HG03045 (cell line): ENCODE measurements around the gene ERVK3-1.
"Not testable (repeated sequence)": the region's sequence is repeated elsewhere in the genome, so short reads cannot be mapped to it uniquely, and the experiment has no call there.

ENCODE experiments used
- ATAC-seq: cut with Tn5 transposase; IDR thresholded peaks from one replicate; pipeline ENCODE4 v1.9.1; 2021; ENCODE audit warnings: mild to moderate bottlenecking, moderate library complexity; ENCODE audit not compliant: unreplicated experiment

Gene ERVK3-1

DNA sequence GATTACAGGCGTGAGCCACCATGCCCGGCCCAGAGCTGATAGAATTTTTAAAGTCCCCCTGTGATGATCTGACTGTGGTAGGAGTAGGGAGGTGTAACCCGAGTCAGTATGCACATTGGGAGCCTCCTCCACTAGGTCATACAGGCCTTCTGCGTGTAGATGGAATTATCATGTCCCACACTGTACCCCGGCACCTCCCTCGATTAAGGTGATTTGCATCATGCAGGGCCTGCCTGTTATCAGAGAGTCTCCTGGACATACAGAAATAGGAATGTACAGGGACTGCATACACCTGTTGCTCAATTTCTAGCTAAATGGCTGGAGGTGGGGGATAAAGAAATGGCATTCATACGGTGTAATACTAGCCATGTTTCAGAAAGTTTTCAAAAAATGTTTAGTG, 922 bp upstream of the ERVK3-1 start:
- no peak for ATAC-seq

DNA sequence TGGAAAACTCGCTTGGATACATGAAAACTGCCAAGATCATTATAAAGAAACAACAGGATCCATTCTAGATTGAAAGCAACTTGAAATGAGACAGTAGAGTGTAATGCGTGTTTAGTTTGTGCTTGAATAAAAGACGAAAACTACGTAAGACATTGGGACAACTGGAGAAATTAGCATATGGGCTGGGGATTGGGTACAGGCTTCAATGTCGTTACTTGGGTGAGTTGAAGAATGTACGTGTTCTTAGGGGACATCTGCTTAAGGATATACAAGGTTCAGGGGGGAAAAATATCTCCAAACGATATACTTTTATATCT, 471 bp upstream of the ERVK3-1 start:
- peak; percentile 4 for ATAC-seq

DNA sequence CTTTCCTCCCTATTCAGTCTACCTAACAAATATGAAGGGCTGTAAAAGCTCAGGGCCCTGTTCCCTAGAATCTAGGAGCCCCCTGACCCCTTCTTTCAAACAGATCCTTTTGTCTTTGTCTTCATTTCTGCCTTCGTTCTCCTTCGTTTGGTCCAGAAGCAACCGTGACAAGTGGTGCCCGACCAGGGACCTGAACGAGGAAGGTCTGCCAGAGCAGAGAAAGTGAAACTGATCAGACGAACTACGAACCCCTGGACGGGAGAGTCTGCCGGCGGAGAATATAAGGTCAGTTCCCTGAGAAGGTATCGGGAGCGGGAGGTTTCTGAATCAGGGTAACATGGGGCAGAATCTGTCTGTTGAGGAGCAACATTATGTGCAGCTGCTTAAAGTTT, 751 bp downstream of the ERVK3-1 start:
- no peak for ATAC-seq

- ATAC-seq, result no peak
Measured at GRCh38 chr19:58307736-58308135, 2.6 kb downstream of the ERVK3-1 start.

GRCh38 chr19:58310685-58311084, 5.5 kb downstream of the ERVK3-1 start:
- not testable (repeated sequence) for ATAC-seq

GRCh38 chr19:58311345-58311865, 6.2 kb downstream of the ERVK3-1 start:
- ATAC-seq, result no peak

DNA sequence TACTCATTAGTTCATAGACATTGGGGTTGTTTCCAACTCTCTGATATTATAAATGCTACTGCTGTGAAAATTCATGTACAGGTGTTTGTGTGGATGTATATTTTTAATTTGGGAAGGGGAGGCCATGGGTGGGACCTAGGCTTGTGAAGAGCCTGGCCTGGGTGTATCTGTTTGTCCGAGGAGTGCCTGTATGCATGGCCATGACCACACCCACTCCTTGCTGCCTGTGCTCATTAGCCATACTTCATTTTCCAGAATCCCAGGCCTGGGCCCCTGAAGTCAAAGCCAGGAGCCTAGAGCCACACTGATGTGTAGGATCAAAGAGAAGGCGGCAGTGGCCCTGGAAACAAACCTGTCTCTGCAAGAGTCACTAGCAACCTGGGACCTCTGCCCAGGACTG, 10.4 kb downstream of the ERVK3-1 start:
- ATAC-seq, result no peak

DNA sequence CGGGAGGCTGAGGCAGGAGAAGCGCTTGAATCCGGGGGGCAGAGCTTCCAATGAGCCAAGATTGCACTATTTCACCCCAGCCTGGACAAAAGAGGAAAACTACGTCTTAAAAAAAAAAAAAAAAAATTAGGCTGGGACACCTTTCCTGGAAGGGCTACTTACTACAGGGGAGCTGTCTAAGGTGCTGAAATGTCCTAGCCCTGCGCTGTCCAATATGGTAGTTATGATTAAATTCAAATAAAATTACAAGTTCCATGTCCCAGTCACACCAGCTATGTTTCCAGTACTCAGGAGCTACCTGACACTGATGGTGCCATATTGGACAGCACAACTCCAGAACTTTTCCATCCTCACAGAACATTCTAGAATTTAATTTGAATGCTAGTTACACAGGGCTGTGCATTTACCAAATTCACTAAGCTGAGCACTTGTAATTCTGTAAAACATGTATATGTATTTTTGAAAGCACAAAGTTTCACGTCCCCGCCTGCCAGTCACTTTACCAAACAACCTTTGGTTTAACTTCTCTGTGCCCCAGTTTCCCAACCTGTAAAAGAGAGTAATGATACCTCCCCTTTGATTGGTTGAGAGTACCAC, 12.4 kb downstream of the ERVK3-1 start:
- no peak for ATAC-seq

GRCh38 chr19:58318297-58318696, 13.1 kb downstream of the ERVK3-1 start:
- ATAC-seq, result no peak

DNA sequence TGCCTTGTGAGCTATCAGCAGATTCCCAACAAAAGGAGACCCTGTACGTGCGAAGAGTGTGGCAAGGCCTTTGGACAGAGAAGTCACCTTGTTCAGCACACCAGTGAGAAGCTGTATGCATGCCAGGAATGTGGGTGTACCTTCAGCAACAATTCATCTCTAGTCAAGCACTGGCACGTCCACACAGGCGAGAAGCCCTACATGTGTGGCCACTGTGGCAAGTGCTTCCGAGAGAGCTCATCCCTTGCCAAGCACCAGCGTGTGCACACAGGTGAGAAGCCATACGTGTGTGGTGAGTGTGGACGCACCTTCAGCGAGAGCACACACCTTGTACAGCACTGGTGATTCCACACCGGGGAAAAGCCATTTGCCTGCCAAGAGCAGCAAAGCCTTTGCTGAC, 14.1 kb downstream of the ERVK3-1 start:
- no peak for ATAC-seq

DNA sequence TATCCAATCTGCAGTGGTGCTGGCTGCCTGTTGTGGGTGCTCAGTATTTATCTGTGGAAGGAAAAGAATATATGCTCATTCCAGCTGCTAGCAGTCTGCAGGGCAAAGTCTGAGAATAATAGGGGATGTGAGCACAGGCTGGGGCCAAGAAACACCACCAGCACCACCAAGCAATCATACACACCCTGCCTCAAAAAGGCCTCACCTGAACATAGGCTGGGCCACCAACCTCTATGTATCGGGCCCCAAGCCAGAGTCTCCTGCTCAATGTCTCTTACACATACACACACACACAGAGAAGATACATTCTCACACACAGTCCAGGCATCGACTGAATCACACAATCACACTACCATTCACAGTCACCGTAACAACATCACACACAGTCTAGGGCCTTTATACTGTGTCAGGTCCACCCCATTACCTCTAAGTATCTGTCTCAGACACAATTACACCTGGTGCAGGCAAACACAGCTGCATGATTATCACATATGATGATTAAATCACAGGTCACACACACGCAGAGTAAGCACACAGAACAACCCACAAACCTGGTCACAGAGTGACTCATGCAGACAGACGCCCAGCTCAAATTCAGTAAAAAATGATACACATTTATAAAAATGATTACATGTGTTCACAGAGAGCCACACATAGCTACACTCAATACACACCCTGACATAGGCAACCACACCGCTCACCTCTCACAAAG, 20.3 kb downstream of the ERVK3-1 start:
- ATAC-seq, result no peak

DNA sequence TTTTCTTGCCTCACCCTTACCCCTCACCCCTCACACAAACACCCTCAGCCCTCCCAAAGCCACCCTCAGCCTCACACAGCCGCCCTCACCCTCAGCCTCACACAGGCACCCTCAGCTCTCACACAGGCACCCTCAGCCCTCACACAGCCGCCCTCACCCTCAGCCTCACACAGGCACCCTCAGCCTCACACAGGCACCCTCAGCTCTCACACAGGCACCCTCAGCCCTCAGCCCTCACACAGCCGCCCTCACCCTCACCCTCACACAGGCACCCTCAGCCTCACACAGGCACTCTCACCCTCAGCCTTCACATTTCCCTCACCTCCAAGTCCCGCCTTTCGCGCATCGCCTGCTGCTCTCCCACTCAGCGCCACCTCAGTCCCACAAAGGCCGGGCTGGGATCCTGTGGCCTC, 21.3 kb downstream of the ERVK3-1 start:
- ATAC-seq, result no peak

DNA sequence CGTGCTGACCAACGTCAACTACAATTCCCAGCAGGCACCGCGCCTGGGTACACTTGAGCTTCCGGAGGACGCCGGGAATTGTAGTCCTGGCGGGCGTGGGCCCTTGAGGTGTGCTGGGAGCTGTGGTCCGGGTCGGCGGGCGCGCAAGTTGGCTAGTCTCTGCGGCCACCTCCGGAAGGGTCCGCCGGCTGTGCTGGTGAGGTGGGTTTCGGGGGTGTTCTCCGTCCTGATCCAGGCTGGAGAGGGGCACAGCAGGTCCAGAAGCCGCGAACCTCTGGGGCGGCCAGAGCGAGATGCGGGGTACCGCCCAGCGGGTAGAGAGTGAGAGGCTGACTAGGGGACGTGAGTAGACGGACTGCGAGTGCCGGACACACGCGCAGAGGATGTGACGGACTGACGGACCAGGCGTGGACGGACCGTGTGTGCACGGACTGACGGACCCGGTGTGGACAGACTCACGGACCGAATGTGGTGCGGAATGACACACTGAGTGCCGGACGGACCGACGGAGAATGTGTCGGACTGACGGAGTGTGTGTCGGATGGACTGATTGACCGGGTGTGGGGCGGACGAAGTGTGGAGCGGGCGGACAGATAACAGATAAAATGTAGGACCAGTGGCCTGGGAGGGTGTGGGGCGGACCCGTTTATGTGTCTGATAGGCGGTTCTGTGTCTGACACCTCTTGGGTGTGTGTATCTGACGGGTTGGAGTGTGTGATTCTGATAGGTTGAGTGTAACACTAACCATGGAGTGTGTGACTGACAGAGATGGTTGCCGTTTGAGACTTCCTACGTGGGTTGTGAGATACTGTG, 21.9 kb downstream of the ERVK3-1 start, which contains the start of gene ZSCAN22:
Gene ZSCAN22 (plus strand): TSS at position 81 of the 813 bp plus-strand sequence. CDS start 7,809 bp downstream, outside the sequence.
- ATAC-seq, result peak; percentile 89

- no peak for ATAC-seq
Measured at GRCh38 chr19:58328999-58329398, 23.8 kb downstream of the ERVK3-1 start.

DNA sequence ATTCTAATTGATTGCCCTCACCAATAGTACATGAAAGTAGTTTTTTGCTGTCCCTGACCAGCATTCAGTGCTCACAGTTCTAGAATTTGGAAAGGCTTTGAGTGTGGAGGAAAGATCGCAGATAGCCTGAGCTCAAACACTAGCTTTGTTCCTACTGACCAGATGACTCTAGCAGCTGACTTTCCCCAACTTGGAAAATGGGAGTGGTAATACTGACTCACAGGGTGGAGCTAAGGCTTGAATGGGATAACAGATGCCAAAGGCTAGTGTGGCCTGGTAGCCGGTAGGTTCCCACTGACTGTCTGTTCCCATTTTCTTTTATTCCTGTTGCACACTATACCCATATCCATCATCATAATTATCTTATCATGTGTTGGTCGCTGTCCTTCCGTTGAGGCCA, 25.3 kb downstream of the ERVK3-1 start:
- no peak for ATAC-seq

- ATAC-seq, result no peak
Measured at GRCh38 chr19:58332697-58333096, 27.5 kb downstream of the ERVK3-1 start.

DNA sequence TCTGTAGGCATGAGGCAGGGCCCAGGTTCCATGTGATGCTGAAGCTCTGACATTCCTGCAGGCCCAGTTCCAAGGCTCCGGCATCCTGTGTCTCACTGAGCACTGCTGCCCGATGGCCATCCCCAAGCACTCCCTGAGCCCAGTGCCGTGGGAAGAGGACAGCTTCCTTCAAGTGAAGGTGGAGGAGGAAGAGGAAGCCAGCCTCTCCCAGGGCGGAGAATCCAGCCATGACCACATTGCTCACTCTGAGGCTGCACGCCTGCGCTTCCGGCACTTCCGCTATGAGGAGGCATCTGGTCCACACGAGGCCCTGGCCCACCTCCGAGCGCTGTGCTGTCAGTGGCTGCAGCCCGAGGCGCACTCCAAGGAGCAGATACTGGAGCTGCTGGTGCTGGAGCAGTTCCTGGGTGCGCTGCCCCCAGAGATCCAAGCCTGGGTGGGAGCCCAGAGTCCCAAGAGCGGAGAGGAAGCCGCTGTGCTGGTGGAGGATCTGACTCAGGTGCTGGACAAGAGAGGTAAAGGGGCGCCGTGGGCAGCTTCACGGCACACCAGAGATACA, 29.6 kb downstream of the ERVK3-1 start:
- no peak for ATAC-seq

DNA sequence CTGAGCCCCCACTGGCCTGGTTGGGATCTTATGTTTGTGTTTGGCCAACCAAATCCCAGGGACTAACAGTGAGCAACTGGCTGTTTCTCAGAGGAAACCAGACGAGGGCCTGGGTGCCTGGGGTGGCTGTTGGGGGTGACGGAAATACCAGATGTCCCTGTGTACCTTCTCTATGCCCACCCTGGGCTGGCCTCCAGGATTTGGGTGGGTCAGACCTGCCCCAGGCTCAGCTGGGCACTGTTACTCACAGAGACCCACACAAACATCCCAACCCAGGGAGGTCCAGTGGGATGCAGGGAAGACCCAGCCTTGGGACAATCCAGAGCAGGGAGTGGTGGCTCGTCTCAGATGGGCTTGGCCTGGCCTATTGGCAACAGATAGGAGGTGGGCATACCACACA, 30.5 kb downstream of the ERVK3-1 start:
- no peak for ATAC-seq

GRCh38 chr19:58336216-58336615, 31.0 kb downstream of the ERVK3-1 start:
- ATAC-seq, result no peak

DNA sequence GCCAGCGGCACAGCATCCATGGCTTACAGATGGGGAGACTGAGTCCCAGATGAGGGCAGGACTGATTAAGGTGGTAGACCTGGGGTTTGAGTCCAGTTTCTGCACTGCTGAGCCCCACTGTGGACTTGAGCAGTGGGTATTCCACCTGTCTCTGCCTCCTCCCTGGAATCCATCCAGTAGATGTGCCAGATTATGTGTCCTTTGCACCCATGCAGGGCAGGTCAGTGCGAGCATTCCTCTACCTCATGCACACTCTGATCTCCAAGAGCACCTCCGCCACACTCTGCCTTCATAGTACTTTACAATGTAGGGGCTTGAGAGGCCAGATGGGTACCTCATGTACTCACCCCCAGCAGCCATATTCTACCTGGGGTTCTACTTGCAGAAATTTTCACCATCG, 31.6 kb downstream of the ERVK3-1 start:
- no peak for ATAC-seq

DNA sequence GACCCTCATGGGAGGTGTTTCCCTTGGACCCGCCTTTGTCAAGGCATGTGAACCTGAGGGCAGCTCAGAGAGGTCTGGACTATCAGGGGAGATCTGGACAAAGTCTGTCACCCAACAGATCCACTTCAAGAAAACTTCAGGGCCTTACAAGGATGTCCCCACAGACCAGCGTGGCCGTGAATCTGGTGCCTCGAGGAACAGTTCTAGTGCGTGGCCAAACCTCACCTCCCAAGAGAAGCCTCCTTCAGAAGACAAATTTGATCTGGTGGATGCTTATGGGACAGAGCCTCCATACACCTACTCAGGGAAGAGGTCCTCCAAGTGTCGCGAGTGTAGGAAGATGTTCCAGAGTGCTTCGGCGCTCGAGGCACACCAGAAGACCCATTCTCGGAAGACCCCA, 33.2 kb downstream of the ERVK3-1 start:
- no peak for ATAC-seq
